Measurements from ENCODE around the gene ESYT3. TPM values are rescaled to one million over a fixed set of nuclear protein-coding genes. Genes with fewer than 3 reads are reported as not detected.
"Not testable (repeated sequence)": the region's sequence is repeated elsewhere in the genome, so short reads cannot be mapped to it uniquely, and the experiment has no call there.

The ESYT3 gene
- polyA plus RNA-seq, 3 donors, result not detected

GRCh38 chr3:138426211-138426610, 8.2 kb upstream of the ESYT3 start:
- peak; percentile 38 for TF ChIP-seq CTCF (IDR thresholded peaks at IDR 0.05)
- Histone ChIP-seq H3K36me3 (replicated peaks in 1 of 2; ENCODE audit: control insufficient read depth in 1 of 2, insufficient read depth in 2 of 2, low read length in 2 of 2) (no peaks in the 10 kb centered on the region), H3K27me3 (ENCODE audit: control insufficient read depth in 2 of 2, insufficient read depth in 2 of 2, low read length in 2 of 2) (peaks cover 0 to 7% of the 10 kb centered on the region in 2 donors), H3K4me2 (replicated peaks; ENCODE audit: extremely low read depth, low read length, poor library complexity, severe bottlenecking) (no peak overlapping the region), H3K9ac (ENCODE audit: insufficient read depth, low read length, poor library complexity, severe bottlenecking) (no peak overlapping the region), H4K20me1 (ENCODE audit: insufficient read depth, low read length) (no peaks in the 10 kb centered on the region), H3K9me3 (replicated peaks in 1 of 2; ENCODE audit: control insufficient read depth in 1 of 2, insufficient read depth in 1 of 2, low read length in 2 of 2) (no peaks in the 10 kb centered on the region), H3K27ac (ENCODE audit: low read depth in 1 of 2, low read length in 2 of 2) (no peak overlapping the region), H2AFZ (ENCODE audit: insufficient read depth, low read depth, low read length, poor library complexity, severe bottlenecking) (no peak overlapping the region), H3K4me1 (ENCODE audit: control insufficient read depth in 1 of 2, insufficient read depth in 2 of 2, low read length in 2 of 2) (no peaks in the 10 kb centered on the region), H3K79me2 (ENCODE audit: insufficient read depth, low read length) (no peaks in the 10 kb centered on the region), H3K4me3 (replicated peaks in 1 of 3; ENCODE audit: low read depth in 2 of 3, low read length in 3 of 3) (no peak overlapping the region)
- Mint-ChIP-seq H3K27ac (peak overlapping the region in 1 of 7 donors; percentile 32), H3K27me3 (ENCODE audit: low read depth in 3 of 3) (peaks cover 4 to 14% (median 13%) of the 10 kb centered on the region in 3 donors), H3K36me3 (no peaks in the 10 kb centered on the region), H3K9me3 (peaks cover 0 to 2% (median 0%) of the 10 kb centered on the region in 7 donors), H3K4me1 (no peaks in the 10 kb centered on the region), H3K4me3 (no peak overlapping the region)
- intact Hi-C loops (cut with micrococcal nuclease), result no loop called here
- WGBS (ENCODE audit: insufficient coverage), result no CpG with 5 or more reads among the region's 3 CpGs
- DNase-seq, result no peak

- H3K4me1 Mint-ChIP-seq; intact Hi-C loops (cut with micrococcal nuclease); H3K4me1 ChIP-seq (ENCODE audit: control insufficient read depth in 1 of 2, insufficient read depth in 2 of 2, low read length in 2 of 2); H3K4me3 Mint-ChIP-seq; H3K4me3 ChIP-seq (replicated peaks in 1 of 3; ENCODE audit: low read depth in 2 of 3, low read length in 3 of 3); H3K27ac Mint-ChIP-seq; DNase-seq; H2AFZ ChIP-seq (ENCODE audit: insufficient read depth, low read depth, low read length, poor library complexity, severe bottlenecking); H4K20me1 ChIP-seq (ENCODE audit: insufficient read depth, low read length); H3K4me2 ChIP-seq (replicated peaks; ENCODE audit: extremely low read depth, low read length, poor library complexity, severe bottlenecking); H3K79me2 ChIP-seq (ENCODE audit: insufficient read depth, low read length); H3K36me3 Mint-ChIP-seq; H3K9ac ChIP-seq (ENCODE audit: insufficient read depth, low read length, poor library complexity, severe bottlenecking); H3K27ac ChIP-seq (ENCODE audit: low read depth in 1 of 2, low read length in 2 of 2); H3K9me3 Mint-ChIP-seq; H3K9me3 ChIP-seq (replicated peaks in 1 of 2; ENCODE audit: control insufficient read depth in 1 of 2, insufficient read depth in 1 of 2, low read length in 2 of 2); H3K36me3 ChIP-seq (replicated peaks in 1 of 2; ENCODE audit: control insufficient read depth in 1 of 2, insufficient read depth in 2 of 2, low read length in 2 of 2): not testable (repeated sequence)
- 100% methylated on average over 1 of the region's 4 CpGs for WGBS (ENCODE audit: insufficient coverage)
- H3K27me3 ChIP-seq (ENCODE audit: control insufficient read depth in 2 of 2, insufficient read depth in 2 of 2, low read length in 2 of 2), result peaks cover 0 to 12% of the 10 kb centered on the region in 2 donors
- peaks cover 6 to 14% (median 13%) of the 10 kb centered on the region in 3 donors for H3K27me3 Mint-ChIP-seq (ENCODE audit: low read depth in 3 of 3)
These were observed 7.7 kb upstream of the ESYT3 start for GRCh38 chr3:138426754-138427153.

Measured in CD14-positive monocyte (primary cell).